ENCODE results near the gene RIMS3. TPM values are rescaled to one million over a fixed set of nuclear protein-coding genes. Genes with fewer than 3 reads are reported as not detected.
"Not testable (repeated sequence)": the region's sequence is repeated elsewhere in the genome, so short reads cannot be mapped to it uniquely, and the experiment has no call there.

The RIMS3 gene
- total RNA-seq, 1 experiment from 2014 or later, result 13.7 TPM

- no peaks in the 10 kb centered on the region for H3K9me3 Mint-ChIP-seq
- no peaks in the 10 kb centered on the region for H3K27me3 Mint-ChIP-seq (ENCODE audit: low read depth)
- Histone ChIP-seq H2BK5ac (ENCODE audit: insufficient read length, low read length) (no peak overlapping the region), H3K27ac (ENCODE audit: insufficient read length, low read depth, low read length) (no peak overlapping the region), H3K27me3 (ENCODE audit: insufficient read depth, low read length) (no peaks in the 10 kb centered on the region), H3K18ac (ENCODE audit: insufficient read length, low read depth, low read length) (no peak overlapping the region), H2BK12ac (ENCODE audit: insufficient read length, low read depth, low read length) (no peak overlapping the region), H4K8ac (replicated peaks; ENCODE audit: insufficient read length, low read depth, low read length) (no peak overlapping the region), H3K23me2 (ENCODE audit: insufficient read length, low read depth, low read length, poor library complexity, severe bottlenecking) (no peaks in the 10 kb centered on the region), H2AFZ (ENCODE audit: low read length) (no peak overlapping the region), H3K79me1 (ENCODE audit: insufficient read depth, low read depth, low read length, poor library complexity, severe bottlenecking) (no peaks in the 10 kb centered on the region), H3K4me1 (ENCODE audit: insufficient read depth, low read length) (no peaks in the 10 kb centered on the region), H3K23ac (ENCODE audit: insufficient read length, low read depth, low read length) (no peak overlapping the region), H3K4me2 (ENCODE audit: insufficient read depth, insufficient read length, low read length) (no peak overlapping the region), H3K79me2 (ENCODE audit: insufficient read depth, low read length) (no peaks in the 10 kb centered on the region), H3K56ac (ENCODE audit: insufficient read length, low read depth, low read length) (no peak overlapping the region), H2BK20ac (ENCODE audit: low read depth, low read length, poor library complexity, severe bottlenecking) (no peak overlapping the region), H2BK120ac (ENCODE audit: low read depth, low read length, poor library complexity, severe bottlenecking) (no peak overlapping the region), H3K14ac (ENCODE audit: insufficient read depth, low read length) (no peak overlapping the region), H4K91ac (ENCODE audit: insufficient read length, low read depth, low read length) (no peak overlapping the region), H3T11ph (ENCODE audit: low read length) (no peak overlapping the region), H2AK5ac (ENCODE audit: insufficient read length, low read length) (no peak overlapping the region), H3K4ac (ENCODE audit: low read depth, low read length) (no peak overlapping the region), H3K9ac (ENCODE audit: extremely low read depth, insufficient read length, low read length) (no peak overlapping the region), H4K5ac (ENCODE audit: insufficient read length, low read depth, low read length) (no peak overlapping the region), H2BK15ac (ENCODE audit: low read depth, low read length) (no peak overlapping the region), H4K20me1 (ENCODE audit: control insufficient read depth, insufficient read depth, insufficient read length) (peaks cover 2% of the 10 kb centered on the region), H3K9me3 (ENCODE audit: control insufficient read depth, low read depth, low read length) (no peaks in the 10 kb centered on the region)
- H3K4me3 Mint-ChIP-seq, result no peak overlapping the region
- TF ChIP-seq CTCF (conservative IDR thresholded peaks at IDR 0.05), result peak; percentile 78
- H3K4me1 Mint-ChIP-seq, result no peaks in the 10 kb centered on the region
- peaks cover 0 to 9% (median 2%) of the 10 kb centered on the region in 3 experiments; a peak in 2 of 7 replicates for H3K36me3 Mint-ChIP-seq (ENCODE audit: insufficient read depth in 1 of 3, low read depth in 3 of 3)
- H3K27ac Mint-ChIP-seq, result no peak overlapping the region; a peak in 1 of 7 replicates
- peak; percentile 78 for DNase-seq
- WGBS (ENCODE audit: extremely low coverage, insufficient read length, low lambda C conversion rate), result no CpG with 5 or more reads among the region's 7 CpGs
These were observed 34.8 kb downstream of the RIMS3 start for GRCh38 chr1:40630488-40631223.

GRCh38 chr1:40629546-40629945 lies 35.9 kb downstream of the RIMS3 start:
- not testable (repeated sequence) for H3K23me2 ChIP-seq (ENCODE audit: insufficient read length, low read depth, low read length, poor library complexity, severe bottlenecking); H2BK12ac ChIP-seq (ENCODE audit: insufficient read length, low read depth, low read length); H2BK15ac ChIP-seq (ENCODE audit: low read depth, low read length); H4K8ac ChIP-seq (replicated peaks; ENCODE audit: insufficient read length, low read depth, low read length); H3K23ac ChIP-seq (ENCODE audit: insufficient read length, low read depth, low read length); H2AK5ac ChIP-seq (ENCODE audit: insufficient read length, low read length); H3K9ac ChIP-seq (ENCODE audit: extremely low read depth, insufficient read length, low read length); H2BK20ac ChIP-seq (ENCODE audit: low read depth, low read length, poor library complexity, severe bottlenecking); H3K4me1 ChIP-seq (ENCODE audit: insufficient read depth, low read length); H2AFZ ChIP-seq (ENCODE audit: low read length); H3K27ac ChIP-seq (ENCODE audit: insufficient read length, low read depth, low read length); H3K27me3 Mint-ChIP-seq (ENCODE audit: low read depth); H4K91ac ChIP-seq (ENCODE audit: insufficient read length, low read depth, low read length); H3K18ac ChIP-seq (ENCODE audit: insufficient read length, low read depth, low read length); H2BK5ac ChIP-seq (ENCODE audit: insufficient read length, low read length); H4K20me1 ChIP-seq (ENCODE audit: control insufficient read depth, insufficient read depth, insufficient read length); H3K36me3 Mint-ChIP-seq (ENCODE audit: insufficient read depth in 1 of 3, low read depth in 3 of 3); H3T11ph ChIP-seq (ENCODE audit: low read length); H2BK120ac ChIP-seq (ENCODE audit: low read depth, low read length, poor library complexity, severe bottlenecking); H4K5ac ChIP-seq (ENCODE audit: insufficient read length, low read depth, low read length); H3K14ac ChIP-seq (ENCODE audit: insufficient read depth, low read length); H3K9me3 ChIP-seq (ENCODE audit: control insufficient read depth, low read depth, low read length); H3K4me3 Mint-ChIP-seq; H3K4me2 ChIP-seq (ENCODE audit: insufficient read depth, insufficient read length, low read length); H3K27ac Mint-ChIP-seq; H3K56ac ChIP-seq (ENCODE audit: insufficient read length, low read depth, low read length); H3K9me3 Mint-ChIP-seq; H3K79me1 ChIP-seq (ENCODE audit: insufficient read depth, low read depth, low read length, poor library complexity, severe bottlenecking); H3K27me3 ChIP-seq (ENCODE audit: insufficient read depth, low read length); H3K79me2 ChIP-seq (ENCODE audit: insufficient read depth, low read length); H3K4me1 Mint-ChIP-seq; DNase-seq; H3K4ac ChIP-seq (ENCODE audit: low read depth, low read length)
- no CpG with 5 or more reads among the region's 4 CpGs for WGBS (ENCODE audit: extremely low coverage, insufficient read length, low lambda C conversion rate)
